Epithelial cell of proximal tubule (primary cell): ENCODE results near the gene GREM2. TPM values are rescaled to one million over a fixed set of nuclear protein-coding genes. Genes with fewer than 3 reads are reported as not detected.

Source experiments
- DNase-seq: peaks from one replicate; pipeline ENCODE4 v3.0.0-alpha.2; 2011; ENCODE audit warnings: low read depth
- H3K4me3 ChIP-seq: 2 replicates; pipeline ENCODE4 v1.5.1; 2011; ENCODE audit warnings: low read depth, mild to moderate bottlenecking, low read length
- total RNA-seq: library from RNA; depleted of rRNA; stranded (reverse); fragments of >200 nt; gene quantifications from 2 replicates; pipeline ENCODE4 v1.2.3, GENCODE V29; 2015
- TF ChIP-seq, protein P1 (sequence below): conservative IDR thresholded peaks from 2 replicates; pipeline ENCODE4 v1.5.1; 2012; ENCODE audit warnings: low read depth, mild to moderate bottlenecking, low read length

The GREM2 gene
- total RNA-seq, 1 donor from 2014 or later: 0.06 TPM

- DNase-seq: no peak
- no peak overlapping the region for H3K4me3 ChIP-seq
- TF ChIP-seq, protein P1, sequence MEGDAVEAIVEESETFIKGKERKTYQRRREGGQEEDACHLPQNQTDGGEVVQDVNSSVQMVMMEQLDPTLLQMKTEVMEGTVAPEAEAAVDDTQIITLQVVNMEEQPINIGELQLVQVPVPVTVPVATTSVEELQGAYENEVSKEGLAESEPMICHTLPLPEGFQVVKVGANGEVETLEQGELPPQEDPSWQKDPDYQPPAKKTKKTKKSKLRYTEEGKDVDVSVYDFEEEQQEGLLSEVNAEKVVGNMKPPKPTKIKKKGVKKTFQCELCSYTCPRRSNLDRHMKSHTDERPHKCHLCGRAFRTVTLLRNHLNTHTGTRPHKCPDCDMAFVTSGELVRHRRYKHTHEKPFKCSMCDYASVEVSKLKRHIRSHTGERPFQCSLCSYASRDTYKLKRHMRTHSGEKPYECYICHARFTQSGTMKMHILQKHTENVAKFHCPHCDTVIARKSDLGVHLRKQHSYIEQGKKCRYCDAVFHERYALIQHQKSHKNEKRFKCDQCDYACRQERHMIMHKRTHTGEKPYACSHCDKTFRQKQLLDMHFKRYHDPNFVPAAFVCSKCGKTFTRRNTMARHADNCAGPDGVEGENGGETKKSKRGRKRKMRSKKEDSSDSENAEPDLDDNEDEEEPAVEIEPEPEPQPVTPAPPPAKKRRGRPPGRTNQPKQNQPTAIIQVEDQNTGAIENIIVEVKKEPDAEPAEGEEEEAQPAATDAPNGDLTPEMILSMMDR: no peak
Observed at GRCh38 chr1:240508201-240508600, 103.8 kb downstream of the GREM2 start.

DNA sequence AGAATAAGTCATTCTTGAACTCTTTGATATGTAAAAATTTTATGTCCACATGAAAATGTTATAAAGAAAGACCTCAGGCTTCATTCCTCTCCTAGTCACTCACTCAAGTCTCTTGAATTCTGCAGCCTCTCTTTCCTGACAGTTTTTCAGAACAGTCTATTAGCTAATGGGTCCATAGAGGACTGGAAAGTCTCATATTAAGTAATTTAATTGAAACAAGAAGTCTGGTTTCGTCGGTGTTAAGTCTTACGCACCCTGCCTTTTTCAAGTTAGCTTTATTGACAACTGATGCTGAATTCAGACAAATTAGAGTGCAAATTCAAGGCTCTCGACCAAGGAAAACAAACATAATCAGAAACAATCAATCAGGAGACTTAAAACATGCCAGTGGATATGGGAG lies 105.8 kb downstream of the GREM2 start:
- H3K4me3 ChIP-seq: no peak overlapping the region
- no peak for DNase-seq

GRCh38 chr1:240503558-240503957 lies 108.4 kb downstream of the GREM2 start:
- TF ChIP-seq, protein P1: no peak
- no peak overlapping the region for H3K4me3 ChIP-seq
- no peak for DNase-seq

More for the DNA sequence above, 105.8 kb downstream of the GREM2 start:
- TF ChIP-seq, protein P1: no peak

- no peak overlapping the region for H3K4me3 ChIP-seq
- no peak for DNase-seq
- TF ChIP-seq, protein P1: no peak
Observed at GRCh38 chr1:240503036-240503435, 108.9 kb downstream of the GREM2 start.

DNA sequence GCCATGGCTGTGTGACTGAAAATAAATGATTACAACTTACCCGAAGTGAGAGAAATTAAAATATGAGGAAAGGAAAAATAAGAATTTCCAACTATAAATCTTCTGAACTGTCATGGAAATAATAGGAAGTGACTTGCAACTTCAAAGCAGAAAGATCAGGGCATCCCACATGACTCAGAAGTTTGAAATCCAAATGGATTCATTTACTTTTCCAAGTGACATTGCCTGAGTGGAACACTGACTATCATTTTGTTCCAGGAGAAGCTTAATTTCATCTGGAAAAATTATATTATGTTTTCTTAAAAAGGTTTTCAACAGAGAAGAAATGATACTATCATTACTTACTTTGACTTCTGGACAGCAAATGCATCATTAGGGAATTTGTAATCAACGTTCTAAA lies 110.8 kb downstream of the GREM2 start:
- H3K4me3 ChIP-seq: no peak overlapping the region
- TF ChIP-seq, protein P1: no peak
- DNase-seq: no peak

- DNase-seq: no peak
- TF ChIP-seq, protein P1: no peak
Observed at GRCh38 chr1:240500647-240501046, 111.3 kb downstream of the GREM2 start.

DNA sequence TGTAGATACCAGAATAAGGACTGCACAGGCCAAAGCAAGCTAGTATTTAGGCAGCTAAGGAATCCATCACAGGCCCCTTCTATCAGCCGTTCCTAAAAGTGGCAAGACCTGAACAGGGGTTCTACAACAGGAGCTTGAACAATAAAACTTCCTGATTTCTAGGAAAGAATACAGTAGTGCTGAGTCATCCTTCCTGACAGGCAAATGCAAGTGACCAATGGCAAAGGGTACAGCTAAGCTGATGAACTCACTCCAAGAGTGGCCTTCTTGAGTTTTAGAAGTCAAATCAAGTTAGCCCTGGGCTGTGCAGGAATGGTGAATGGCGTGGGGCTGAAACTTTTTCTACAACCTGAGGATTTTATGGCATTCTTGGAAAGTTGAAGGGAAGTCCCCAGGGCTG lies 112.9 kb downstream of the GREM2 start:
- TF ChIP-seq, protein P1: no peak
- H3K4me3 ChIP-seq: no peak overlapping the region
- no peak for DNase-seq

More at GRCh38 chr1:240500647-240501046, 111.3 kb downstream of the GREM2 start:
- H3K4me3 ChIP-seq: no peak overlapping the region
